Activated T-cell treated with anti-CD3 and anti-CD28 coated beads, Interleukin-2, amount 50 U/mL, for 4 hours (primary cell): ENCODE measurements around the gene PHRF1. TPM values are rescaled to one million over a fixed set of nuclear protein-coding genes. Genes with fewer than 3 reads are reported as not detected.

Experiments used
- ATAC-seq, 2 donors: fragments of 200-7000 bp; cut with Tn5 transposase; one replicate each; pipeline ENCODE4 v1.10.0; 2021
- DNase-seq: peaks from one replicate; pipeline ENCODE4 v3.0.0-alpha.2; 2020
- H3K27me3 Mint-ChIP-seq: one replicate; pipeline ENCODE4 v1.8.0; 2021; ENCODE audit warnings: low read depth, mixed read lengths
- H3K36me3 Mint-ChIP-seq: one replicate; pipeline ENCODE4 v1.8.0; 2022; ENCODE audit warnings: mixed read lengths; ENCODE audit not compliant: insufficient read depth
- H3K4me1 Mint-ChIP-seq: one replicate; pipeline ENCODE4 v1.8.0; 2021; ENCODE audit warnings: low read depth, mixed read lengths
- H3K4me3 Mint-ChIP-seq: one replicate; pipeline ENCODE4 v1.8.0; 2021; ENCODE audit warnings: mild to moderate bottlenecking, moderate library complexity, mixed read lengths
- H3K9me3 Mint-ChIP-seq: one replicate; pipeline ENCODE4 v1.8.0; 2021; ENCODE audit warnings: mixed read lengths
- total RNA-seq, 3 donors: library from RNA; stranded (reverse); gene quantifications; one replicate each; pipeline ENCODE4 v1.2.1, GENCODE V29; 2021

Gene PHRF1
- total RNA-seq, 3 donors from 2014 or later = 57.7 to 59.2 (median 57.7) TPM

GRCh38 chr11:613369-613968 lies 37.2 kb downstream of the PHRF1 start:
- no peaks in the 10 kb centered on the region for H3K27me3 Mint-ChIP-seq
- DNase-seq (peak; percentile 87), ATAC-seq (peak; percentile 33 to 47)
- H3K4me3 Mint-ChIP-seq = peak overlapping the region; percentile 26
- H3K36me3 Mint-ChIP-seq = peaks cover 7% of the 10 kb centered on the region
- no peaks in the 10 kb centered on the region for H3K9me3 Mint-ChIP-seq
- peaks cover 15% of the 10 kb centered on the region for H3K4me1 Mint-ChIP-seq

- no peak for DNase-seq
- H3K27me3 Mint-ChIP-seq = no peaks in the 10 kb centered on the region
- peak overlapping the region; percentile 73 for H3K4me3 Mint-ChIP-seq
- peaks cover 15% of the 10 kb centered on the region for H3K4me1 Mint-ChIP-seq
- no peak for ATAC-seq
- peaks cover 7% of the 10 kb centered on the region for H3K36me3 Mint-ChIP-seq
- H3K9me3 Mint-ChIP-seq = no peaks in the 10 kb centered on the region
Observed at GRCh38 chr11:614021-614622, 37.9 kb downstream of the PHRF1 start.

- H3K27me3 Mint-ChIP-seq = no peaks in the 10 kb centered on the region
- H3K4me1 Mint-ChIP-seq = peaks cover 15% of the 10 kb centered on the region
- H3K36me3 Mint-ChIP-seq = peaks cover 7% of the 10 kb centered on the region
- DNase-seq (no peak), ATAC-seq (no peak)
- H3K4me3 Mint-ChIP-seq = peak overlapping the region; percentile 84
- no peaks in the 10 kb centered on the region for H3K9me3 Mint-ChIP-seq
Observed at GRCh38 chr11:614623-615503, 38.6 kb downstream of the PHRF1 start.

- H3K4me3 Mint-ChIP-seq = peak within 1 kb of the TSS; percentile 84
- H3K27me3 Mint-ChIP-seq = no peaks in the 10 kb centered on the region
- no peaks in the 10 kb centered on the region for H3K9me3 Mint-ChIP-seq
- H3K36me3 Mint-ChIP-seq = peaks cover 6% of the 10 kb centered on the region
- peak; percentile 75 for DNase-seq
- H3K4me1 Mint-ChIP-seq = peaks cover 15% of the 10 kb centered on the region
- peak; percentile 73 for ATAC-seq
Observed at GRCh38 chr11:615504-616319, 39.4 kb downstream of the PHRF1 start, which contains the start of gene IRF7. Gene IRF7, minus strand, starts transcription at chr11:615950. Its CDS starts 586 bp downstream, at chr11:615364.

GRCh38 chr11:616320-617198 lies 40.3 kb downstream of the PHRF1 start:
- Mint-ChIP-seq H3K4me1 (peaks cover 15% of the 10 kb centered on the region), H3K4me3 (peak overlapping the region; percentile 84), H3K36me3 (peaks cover 5% of the 10 kb centered on the region), H3K27me3 (no peaks in the 10 kb centered on the region), H3K9me3 (no peaks in the 10 kb centered on the region)
- DNase-seq (no peak), ATAC-seq (no peak)

GRCh38 chr11:617199-617911 lies 41.1 kb downstream of the PHRF1 start:
- peaks cover 15% of the 10 kb centered on the region for H3K4me1 Mint-ChIP-seq

GRCh38 chr11:617912-618682 lies 41.8 kb downstream of the PHRF1 start:
- no peaks in the 10 kb centered on the region for H3K9me3 Mint-ChIP-seq
- H3K4me1 Mint-ChIP-seq = peaks cover 13% of the 10 kb centered on the region
- no peak overlapping the region for H3K4me3 Mint-ChIP-seq
- no peaks in the 10 kb centered on the region for H3K27me3 Mint-ChIP-seq
- DNase-seq (no peak), ATAC-seq (no peak)
- no peaks in the 10 kb centered on the region for H3K36me3 Mint-ChIP-seq

More at GRCh38 chr11:617199-617911, 41.1 kb downstream of the PHRF1 start:
- no peak for DNase-seq
- no peak for ATAC-seq
- Mint-ChIP-seq H3K4me3 (no peak overlapping the region), H3K9me3 (no peaks in the 10 kb centered on the region), H3K36me3 (peaks cover under 1% of the 10 kb centered on the region), H3K27me3 (no peaks in the 10 kb centered on the region)

GRCh38 chr11:618856-619627 lies 42.8 kb downstream of the PHRF1 start:
- H3K27me3 Mint-ChIP-seq = no peaks in the 10 kb centered on the region
- H3K9me3 Mint-ChIP-seq = no peaks in the 10 kb centered on the region
- ATAC-seq = no peak
- DNase-seq = no peak
- peaks cover 12% of the 10 kb centered on the region for H3K4me1 Mint-ChIP-seq
- no peaks in the 10 kb centered on the region for H3K36me3 Mint-ChIP-seq
- no peak overlapping the region for H3K4me3 Mint-ChIP-seq

GRCh38 chr11:619628-620050 lies 43.4 kb downstream of the PHRF1 start:
- DNase-seq (no peak), ATAC-seq (no peak)
- Mint-ChIP-seq H3K27me3 (peaks cover 3% of the 10 kb centered on the region), H3K4me1 (peaks cover 6% of the 10 kb centered on the region), H3K9me3 (no peaks in the 10 kb centered on the region), H3K36me3 (no peaks in the 10 kb centered on the region), H3K4me3 (no peak overlapping the region)

- H3K4me3 Mint-ChIP-seq = no peak overlapping the region
- H3K9me3 Mint-ChIP-seq = no peaks in the 10 kb centered on the region
- ATAC-seq = no peak
- H3K27me3 Mint-ChIP-seq = peaks cover 5% of the 10 kb centered on the region
- peaks cover 5% of the 10 kb centered on the region for H3K4me1 Mint-ChIP-seq
- no peaks in the 10 kb centered on the region for H3K36me3 Mint-ChIP-seq
- no peak for DNase-seq
Observed at GRCh38 chr11:620201-620600, 43.9 kb downstream of the PHRF1 start.

- DNase-seq = no peak
- H3K9me3 Mint-ChIP-seq = no peaks in the 10 kb centered on the region
- H3K27me3 Mint-ChIP-seq = peaks cover 13% of the 10 kb centered on the region
- H3K36me3 Mint-ChIP-seq = no peaks in the 10 kb centered on the region
- H3K4me1 Mint-ChIP-seq = peaks cover 3% of the 10 kb centered on the region
- no peak for ATAC-seq
- H3K4me3 Mint-ChIP-seq = no peak overlapping the region
Observed at GRCh38 chr11:620935-621814, 44.9 kb downstream of the PHRF1 start.
